GM12801 (cell line): ENCODE data around the gene PAM16.

Experiments used
- TF ChIP-seq, protein P1 (sequence below): IDR thresholded peaks from one replicate; pipeline ENCODE4 v1.5.1; 2011; ENCODE audit warnings: control low read depth; ENCODE audit not compliant: insufficient read length; ENCODE audit errors: extremely low read depth

PAM16 gene

DNA sequence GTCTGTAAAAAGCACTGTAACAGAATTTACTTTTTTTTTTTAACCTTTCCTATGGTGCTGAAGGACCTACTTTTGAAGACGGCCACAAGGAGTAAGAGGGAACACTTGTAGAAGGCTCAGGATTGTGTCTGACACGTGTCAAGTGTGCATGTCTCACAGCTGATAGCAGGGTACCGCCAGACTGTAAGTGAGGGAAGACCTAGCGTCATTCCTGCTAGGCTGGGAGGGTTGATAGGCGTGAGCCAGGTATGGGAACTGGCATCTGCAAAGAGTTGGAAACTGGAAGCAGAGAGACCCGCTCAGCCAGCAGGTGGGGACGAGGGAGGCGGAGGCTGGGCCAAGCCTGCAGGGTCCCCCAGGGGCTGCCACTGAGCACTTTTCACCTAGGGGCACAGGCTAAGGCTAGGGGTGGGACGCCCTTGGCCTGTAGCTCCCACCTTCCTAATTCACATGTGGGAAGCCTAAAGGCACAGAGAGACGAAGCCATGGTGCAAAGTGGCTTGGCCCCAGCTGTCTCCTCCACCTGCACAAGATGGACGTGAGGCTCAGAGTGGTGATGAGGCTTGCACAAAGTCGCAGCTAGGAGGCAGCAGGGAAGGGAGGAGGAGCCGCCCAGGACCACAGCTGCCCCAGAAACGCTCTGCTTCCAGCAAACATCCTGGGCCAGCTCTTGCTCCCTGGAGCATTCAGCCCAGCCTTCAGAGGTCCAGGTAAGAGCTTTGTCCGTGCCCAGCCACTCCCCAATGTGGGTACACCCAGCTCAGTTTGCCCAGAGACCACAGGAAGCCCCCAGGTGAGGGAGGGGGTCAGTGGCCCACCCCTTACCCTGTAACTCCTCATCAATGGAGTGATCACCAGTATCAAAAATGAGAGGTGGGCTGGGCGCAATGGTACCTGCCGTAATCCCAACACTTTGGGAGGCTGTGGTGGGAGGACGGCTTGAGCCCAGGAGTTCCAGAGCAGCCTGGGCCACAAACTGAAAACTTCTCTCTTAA lies 39.4 kb upstream of the PAM16 start:
- TF ChIP-seq, protein P1, sequence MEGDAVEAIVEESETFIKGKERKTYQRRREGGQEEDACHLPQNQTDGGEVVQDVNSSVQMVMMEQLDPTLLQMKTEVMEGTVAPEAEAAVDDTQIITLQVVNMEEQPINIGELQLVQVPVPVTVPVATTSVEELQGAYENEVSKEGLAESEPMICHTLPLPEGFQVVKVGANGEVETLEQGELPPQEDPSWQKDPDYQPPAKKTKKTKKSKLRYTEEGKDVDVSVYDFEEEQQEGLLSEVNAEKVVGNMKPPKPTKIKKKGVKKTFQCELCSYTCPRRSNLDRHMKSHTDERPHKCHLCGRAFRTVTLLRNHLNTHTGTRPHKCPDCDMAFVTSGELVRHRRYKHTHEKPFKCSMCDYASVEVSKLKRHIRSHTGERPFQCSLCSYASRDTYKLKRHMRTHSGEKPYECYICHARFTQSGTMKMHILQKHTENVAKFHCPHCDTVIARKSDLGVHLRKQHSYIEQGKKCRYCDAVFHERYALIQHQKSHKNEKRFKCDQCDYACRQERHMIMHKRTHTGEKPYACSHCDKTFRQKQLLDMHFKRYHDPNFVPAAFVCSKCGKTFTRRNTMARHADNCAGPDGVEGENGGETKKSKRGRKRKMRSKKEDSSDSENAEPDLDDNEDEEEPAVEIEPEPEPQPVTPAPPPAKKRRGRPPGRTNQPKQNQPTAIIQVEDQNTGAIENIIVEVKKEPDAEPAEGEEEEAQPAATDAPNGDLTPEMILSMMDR = no peak

DNA sequence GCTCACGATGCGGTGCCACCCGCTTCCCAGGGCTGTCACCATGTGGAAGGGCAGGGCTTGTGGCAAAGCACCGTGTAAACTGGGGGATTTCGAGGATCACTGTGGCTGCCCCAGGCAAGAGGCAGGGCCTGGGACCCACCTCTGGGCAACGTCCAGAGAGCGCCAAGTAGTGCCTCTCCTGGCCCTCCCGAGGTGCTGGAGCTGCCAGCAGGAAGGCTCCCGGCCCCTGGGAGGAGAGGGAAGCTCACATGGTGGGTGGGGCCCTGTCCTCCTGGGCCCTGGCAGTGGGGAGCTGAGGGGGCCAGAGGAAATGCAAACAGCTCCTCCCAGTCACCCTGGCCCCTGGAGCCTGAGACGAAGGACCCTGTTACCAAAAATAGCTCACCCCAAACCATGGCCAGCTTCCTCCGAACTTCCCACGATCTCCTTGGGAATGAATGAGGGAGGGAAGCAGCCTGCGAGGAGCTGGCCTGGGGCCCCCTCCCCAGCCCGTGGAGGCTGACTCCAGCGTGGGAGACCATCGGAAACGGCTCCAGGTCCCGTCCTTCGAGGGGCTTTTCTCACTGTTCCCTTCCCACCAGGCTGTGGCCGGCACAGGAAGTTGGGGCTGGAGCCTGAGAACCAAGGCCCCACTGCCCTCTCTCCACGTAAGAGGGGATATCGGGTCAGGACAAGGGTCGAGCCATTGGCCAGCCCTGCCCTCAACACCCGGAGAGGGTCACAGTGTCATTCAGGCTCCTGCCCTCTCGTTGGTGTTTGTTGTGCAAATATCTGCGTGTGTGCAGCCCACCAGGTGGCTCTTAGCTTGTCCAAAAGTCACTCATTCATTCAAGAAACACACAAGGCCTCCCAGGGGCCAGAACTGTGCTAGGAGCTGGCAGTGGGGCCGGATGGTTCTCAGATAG lies 38.2 kb upstream of the PAM16 start:
- TF ChIP-seq, protein P1 = no peak

DNA sequence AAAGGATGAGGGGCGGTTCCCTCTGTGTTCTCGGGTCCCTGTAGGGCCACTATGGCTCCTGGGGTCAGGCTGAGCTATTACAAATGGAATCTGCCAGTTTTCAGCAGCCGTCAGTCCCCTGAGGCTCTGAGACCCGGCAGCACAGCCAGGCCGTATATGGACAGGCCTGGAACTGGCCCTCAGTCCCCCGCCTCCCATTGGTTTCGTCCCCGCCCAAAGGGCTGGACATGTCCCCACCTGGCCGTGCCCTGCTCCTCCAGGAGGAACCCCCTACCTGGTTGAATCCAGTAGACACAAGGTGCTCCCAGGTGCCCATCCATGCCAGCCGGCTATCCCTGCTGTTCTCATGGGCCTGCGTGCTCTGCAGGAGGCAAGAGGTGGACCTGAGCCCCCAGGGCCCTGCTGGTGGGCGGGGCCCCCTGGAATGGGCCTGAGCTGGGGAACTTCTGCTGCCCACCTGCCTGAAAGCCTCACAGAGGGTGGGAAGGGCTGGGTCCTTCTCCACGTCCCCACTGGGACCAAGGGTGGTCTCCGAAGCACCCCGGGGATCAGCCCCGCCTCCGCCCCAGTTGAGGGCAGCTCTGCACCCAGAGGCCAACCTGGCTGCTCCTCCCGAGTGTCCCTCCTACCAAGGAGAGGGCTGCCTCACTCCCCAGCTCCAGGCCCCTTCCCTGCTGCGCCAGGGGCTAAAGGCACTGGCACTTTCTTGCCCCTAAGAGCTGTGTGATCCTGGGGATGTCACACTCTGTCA lies 37.3 kb upstream of the PAM16 start:
- TF ChIP-seq, protein P1 = no peak

DNA sequence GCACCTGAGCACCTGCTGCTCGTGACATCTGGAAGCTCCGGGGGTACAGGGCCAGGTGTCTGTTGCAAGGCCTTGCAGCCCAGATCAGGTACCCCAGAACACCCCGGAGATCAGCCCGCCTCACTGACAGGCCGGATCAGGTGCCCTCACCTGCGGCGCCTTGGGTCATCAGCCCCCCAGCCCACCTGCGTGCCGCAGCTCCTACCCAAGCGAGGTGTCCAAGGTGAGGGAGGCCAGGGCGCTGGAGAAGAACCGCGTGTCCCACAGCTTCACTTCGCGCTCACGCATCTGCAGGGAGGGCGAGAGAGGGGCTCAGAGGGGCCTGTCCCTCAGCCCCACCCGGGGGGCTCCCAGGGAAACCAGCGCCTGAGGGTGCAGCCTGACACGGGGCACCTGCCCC lies 36.7 kb upstream of the PAM16 start:
- TF ChIP-seq, protein P1 = no peak

DNA sequence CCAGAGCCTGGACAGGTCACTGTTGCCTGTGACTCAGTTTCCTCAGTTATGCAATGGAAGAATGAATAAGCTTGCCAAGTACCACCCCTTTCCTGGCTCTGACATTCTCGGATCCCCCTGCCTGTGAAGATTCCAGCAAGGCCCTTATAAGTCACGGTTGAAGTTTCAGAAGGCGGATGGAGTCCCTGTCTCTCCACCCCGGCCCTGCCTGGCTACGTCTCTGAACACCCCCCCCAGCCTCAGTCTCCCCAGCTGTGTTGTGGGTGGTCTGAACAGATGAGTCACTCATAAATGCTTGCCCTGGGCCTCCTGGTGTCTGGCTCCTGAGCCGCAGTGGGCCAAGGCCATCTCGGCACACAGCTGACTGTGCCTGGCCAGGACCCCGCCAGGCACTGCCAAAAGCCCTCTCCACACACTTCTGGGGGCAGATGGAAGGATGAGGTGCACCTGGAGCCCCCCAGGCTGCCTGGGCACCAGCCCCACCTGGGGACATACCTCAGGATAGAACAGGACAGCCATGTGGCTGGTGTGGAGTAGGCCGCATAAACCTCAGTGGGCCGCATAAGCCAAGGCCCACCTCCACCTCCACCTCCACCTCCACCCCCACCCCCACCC lies 35.9 kb upstream of the PAM16 start:
- TF ChIP-seq, protein P1 = no peak

DNA sequence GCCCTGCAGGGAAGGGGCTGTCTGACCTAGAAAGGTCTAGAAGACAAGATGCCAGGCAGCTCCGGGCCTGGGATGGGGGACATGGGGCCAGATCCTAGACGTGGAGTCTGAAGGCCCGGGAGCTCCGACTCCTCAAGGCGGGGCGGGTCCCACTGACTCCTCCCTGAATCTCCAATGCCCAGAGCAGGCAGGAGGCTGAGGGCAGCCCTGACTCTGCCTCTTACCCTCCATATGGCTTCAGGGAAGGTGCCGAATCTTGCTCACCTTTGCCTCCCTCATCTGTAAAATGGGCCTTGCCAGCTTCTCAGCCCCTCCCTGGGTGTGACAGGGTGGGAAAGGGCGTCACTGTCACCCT lies 35.3 kb upstream of the PAM16 start:
- TF ChIP-seq, protein P1 = no peak
